HEK293 (cell line): ENCODE measurements around the gene KLK3.

Source experiments
- CTCF ChIA-PET: fragments of 350-600 bp; formaldehyde crosslinking; extraction: SDS; loops from one replicate; lab custom pipeline; 2021; ENCODE audit warnings: antibody characterized with exemption; lab: Yijun Ruan, JAX
- POLR2A ChIA-PET: fragments of 300-600 bp; formaldehyde crosslinking; extraction: SDS; loops from one replicate; lab custom pipeline; 2020; ENCODE audit warnings: antibody characterized with exemption, inconsistent platforms; lab: Yijun Ruan, JAX
- H3K27ac ChIP-seq: fragments of 200-500 bp; sonication (Bioruptor generic); 2 replicates; pipeline ENCODE4 v1.5.1; 2014; ENCODE audit warnings: low read depth, low read length, control low read depth, inconsistent platforms; ENCODE audit errors: extremely low read depth
- H3K36me3 ChIP-seq, 2 experiments: fragments of 200-500 bp in 1 of 2; sonication (Bioruptor generic) in 1 of 2; 1 replicate in 1 of 2; 2 replicates in 1 of 2; pipeline ENCODE4 v1.5.1; 2014 to 2017; ENCODE audit warnings: inconsistent platforms in 2 of 2, low read length in 2 of 2; ENCODE audit not compliant: control insufficient read depth in 2 of 2, insufficient read depth in 1 of 2
- H3K4me1 ChIP-seq: fragments of 200-500 bp; sonication (Bioruptor generic); 2 replicates; pipeline ENCODE4 v1.5.1; 2014; ENCODE audit warnings: mild to moderate bottlenecking, low read length, inconsistent platforms; ENCODE audit not compliant: control insufficient read depth, insufficient read depth
- H3K4me3 ChIP-seq: 2 replicates; pipeline ENCODE4 v1.5.1; 2011; ENCODE audit warnings: low read depth, mild to moderate bottlenecking, control low read depth, low read length, moderate library complexity
- H3K9me3 ChIP-seq: fragments of 200-500 bp; sonication (Bioruptor generic); 2 replicates; pipeline ENCODE4 v1.5.1; 2014; ENCODE audit warnings: low read depth, low read length, inconsistent platforms; ENCODE audit not compliant: control insufficient read depth, insufficient read depth
- IKZF3 ChIP-seq: fragments of 450-650 bp; IDR thresholded peaks from 2 replicates; pipeline ENCODE4 v1.5.0; 2018; ENCODE audit warnings: missing biosample characterization, mild to moderate bottlenecking, missing genetic modification characterization, moderate library complexity
- MEIS1 ChIP-seq: sonication (generic); formaldehyde crosslinking; IDR thresholded peaks from 2 replicates; pipeline ENCODE4 v1.8.1; 2022; ENCODE audit warnings: missing genetic modification reagents, mild to moderate bottlenecking, borderline replicate concordance
- SCRT1 ChIP-seq: fragments of 450-650 bp; formaldehyde crosslinking; IDR thresholded peaks from 2 replicates; pipeline ENCODE4 v1.5.1; 2016; ENCODE audit warnings: missing biosample characterization, missing genetic modification characterization, borderline replicate concordance
- SP7 ChIP-seq: fragments of 450-650 bp; formaldehyde crosslinking; IDR thresholded peaks from 2 replicates; pipeline ENCODE4 v1.5.1; 2016; ENCODE audit warnings: missing biosample characterization, missing genetic modification characterization
- WT1 ChIP-seq: fragments of 450-650 bp; formaldehyde crosslinking; IDR thresholded peaks from 2 replicates; pipeline ENCODE4 v1.5.1; 2016; ENCODE audit warnings: missing biosample characterization, missing genetic modification characterization
- ZNF121 ChIP-seq: fragments of 450-650 bp; formaldehyde crosslinking; IDR thresholded peaks from 2 replicates; pipeline ENCODE4 v1.5.1; 2016; ENCODE audit warnings: missing biosample characterization, missing genetic modification characterization
- ZNF146 ChIP-seq: fragments of 450-650 bp; formaldehyde crosslinking; IDR thresholded peaks from 2 replicates; pipeline ENCODE4 v1.5.1; 2016; ENCODE audit warnings: missing biosample characterization, missing genetic modification characterization
- ZNF155 ChIP-seq: fragments of 450-650 bp; formaldehyde crosslinking; IDR thresholded peaks from 2 replicates; pipeline ENCODE4 v1.5.1; 2016; ENCODE audit warnings: missing biosample characterization, missing genetic modification characterization
- ZNF248 ChIP-seq: fragments of 450-650 bp; formaldehyde crosslinking; IDR thresholded peaks from 2 replicates; pipeline ENCODE4 v1.5.1; 2017; ENCODE audit warnings: missing biosample characterization, missing genetic modification characterization
- ZNF280D ChIP-seq: fragments of 450-650 bp; formaldehyde crosslinking; IDR thresholded peaks from 2 replicates; pipeline ENCODE4 v1.5.1; 2016; ENCODE audit warnings: missing biosample characterization, missing genetic modification characterization
- ZNF404 ChIP-seq: fragments of 450-650 bp; formaldehyde crosslinking; IDR thresholded peaks from 2 replicates; pipeline ENCODE4 v1.5.1; 2017; ENCODE audit warnings: missing biosample characterization, missing genetic modification characterization
- ZNF768 ChIP-seq: fragments of 450-650 bp; formaldehyde crosslinking; IDR thresholded peaks from 2 replicates; pipeline ENCODE4 v1.5.1; 2018; ENCODE audit warnings: missing biosample characterization, mild to moderate bottlenecking, missing genetic modification characterization
- TF ChIP-seq, protein P1 (sequence below): fragments of 450-650 bp; formaldehyde crosslinking; IDR thresholded peaks from 2 replicates; pipeline ENCODE4 v1.5.1; 2017; ENCODE audit warnings: missing biosample characterization, missing genetic modification characterization
- TF ChIP-seq, protein P2 (sequence below): fragments of 450-650 bp; formaldehyde crosslinking; IDR thresholded peaks from 2 replicates; pipeline ENCODE4 v1.5.1; 2016; ENCODE audit warnings: missing biosample characterization, missing genetic modification characterization
- TF ChIP-seq, protein P3 (sequence below): fragments of 450-650 bp; formaldehyde crosslinking; IDR thresholded peaks from 2 replicates; pipeline ENCODE4; 2016; ENCODE audit warnings: missing biosample characterization, missing genetic modification characterization
- TF ChIP-seq, protein P4 (sequence below): fragments of 450-650 bp; IDR thresholded peaks from 2 replicates; pipeline ENCODE4 v1.5.1; 2018; ENCODE audit warnings: missing biosample characterization, missing genetic modification characterization
- TF ChIP-seq, protein P5 (sequence below): fragments of 450-650 bp; formaldehyde crosslinking; IDR thresholded peaks from 2 replicates; pipeline ENCODE4 v1.5.1; 2017; ENCODE audit warnings: missing biosample characterization, mild to moderate bottlenecking, missing genetic modification characterization, moderate library complexity

The KLK3 gene

GRCh38 chr19:50837300-50837699, 17.4 kb upstream of the KLK3 start (continued):
- TF ChIP-seq, protein P1, sequence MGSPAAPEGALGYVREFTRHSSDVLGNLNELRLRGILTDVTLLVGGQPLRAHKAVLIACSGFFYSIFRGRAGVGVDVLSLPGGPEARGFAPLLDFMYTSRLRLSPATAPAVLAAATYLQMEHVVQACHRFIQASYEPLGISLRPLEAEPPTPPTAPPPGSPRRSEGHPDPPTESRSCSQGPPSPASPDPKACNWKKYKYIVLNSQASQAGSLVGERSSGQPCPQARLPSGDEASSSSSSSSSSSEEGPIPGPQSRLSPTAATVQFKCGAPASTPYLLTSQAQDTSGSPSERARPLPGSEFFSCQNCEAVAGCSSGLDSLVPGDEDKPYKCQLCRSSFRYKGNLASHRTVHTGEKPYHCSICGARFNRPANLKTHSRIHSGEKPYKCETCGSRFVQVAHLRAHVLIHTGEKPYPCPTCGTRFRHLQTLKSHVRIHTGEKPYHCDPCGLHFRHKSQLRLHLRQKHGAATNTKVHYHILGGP: no peak

- no peak overlapping the region for H3K4me3 ChIP-seq
- H3K9me3 ChIP-seq: no peaks in the 10 kb centered on the region
- no peaks in the 10 kb centered on the region for H3K36me3 ChIP-seq
- H3K27ac ChIP-seq: no peak overlapping the region
- ChIA-PET CTCF (interaction anchor here (0.9 kb wide), 1 partner anchor 481 kb away, joined by 7 read pairs; no protein-coding TSS in a partner anchor), POLR2A (interaction anchor here (0.6 kb wide), 1 partner anchor 34 kb away, joined by 4 read pairs; no protein-coding TSS in a partner anchor)
- TF ChIP-seq, protein P2, sequence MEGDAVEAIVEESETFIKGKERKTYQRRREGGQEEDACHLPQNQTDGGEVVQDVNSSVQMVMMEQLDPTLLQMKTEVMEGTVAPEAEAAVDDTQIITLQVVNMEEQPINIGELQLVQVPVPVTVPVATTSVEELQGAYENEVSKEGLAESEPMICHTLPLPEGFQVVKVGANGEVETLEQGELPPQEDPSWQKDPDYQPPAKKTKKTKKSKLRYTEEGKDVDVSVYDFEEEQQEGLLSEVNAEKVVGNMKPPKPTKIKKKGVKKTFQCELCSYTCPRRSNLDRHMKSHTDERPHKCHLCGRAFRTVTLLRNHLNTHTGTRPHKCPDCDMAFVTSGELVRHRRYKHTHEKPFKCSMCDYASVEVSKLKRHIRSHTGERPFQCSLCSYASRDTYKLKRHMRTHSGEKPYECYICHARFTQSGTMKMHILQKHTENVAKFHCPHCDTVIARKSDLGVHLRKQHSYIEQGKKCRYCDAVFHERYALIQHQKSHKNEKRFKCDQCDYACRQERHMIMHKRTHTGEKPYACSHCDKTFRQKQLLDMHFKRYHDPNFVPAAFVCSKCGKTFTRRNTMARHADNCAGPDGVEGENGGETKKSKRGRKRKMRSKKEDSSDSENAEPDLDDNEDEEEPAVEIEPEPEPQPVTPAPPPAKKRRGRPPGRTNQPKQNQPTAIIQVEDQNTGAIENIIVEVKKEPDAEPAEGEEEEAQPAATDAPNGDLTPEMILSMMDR (tag by site-specific recombination): peak; percentile 47
- TF ChIP-seq IKZF3 (tag by site-specific recombination) (no peak), WT1 (tag by site-specific recombination) (no peak), ZNF155 (tag by site-specific recombination) (no peak)
- TF ChIP-seq, protein P3, sequence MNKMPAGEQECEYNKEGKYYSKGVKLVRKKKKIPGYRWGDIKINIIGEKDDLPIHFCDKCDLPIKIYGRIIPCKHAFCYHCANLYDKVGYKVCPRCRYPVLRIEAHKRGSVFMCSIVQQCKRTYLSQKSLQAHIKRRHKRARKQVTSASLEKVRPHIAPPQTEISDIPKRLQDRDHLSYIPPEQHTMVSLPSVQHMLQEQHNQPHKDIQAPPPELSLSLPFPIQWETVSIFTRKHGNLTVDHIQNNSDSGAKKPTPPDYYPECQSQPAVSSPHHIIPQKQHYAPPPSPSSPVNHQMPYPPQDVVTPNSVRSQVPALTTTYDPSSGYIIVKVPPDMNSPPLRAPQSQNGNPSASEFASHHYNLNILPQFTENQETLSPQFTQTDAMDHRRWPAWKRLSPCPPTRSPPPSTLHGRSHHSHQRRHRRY (tag by site-specific recombination): no peak
- no peaks in the 10 kb centered on the region; the same call in 1 of the 2 replicates for H3K4me1 ChIP-seq
These were observed 16.5 kb upstream of the KLK3 start for GRCh38 chr19:50838239-50838638.

DNA sequence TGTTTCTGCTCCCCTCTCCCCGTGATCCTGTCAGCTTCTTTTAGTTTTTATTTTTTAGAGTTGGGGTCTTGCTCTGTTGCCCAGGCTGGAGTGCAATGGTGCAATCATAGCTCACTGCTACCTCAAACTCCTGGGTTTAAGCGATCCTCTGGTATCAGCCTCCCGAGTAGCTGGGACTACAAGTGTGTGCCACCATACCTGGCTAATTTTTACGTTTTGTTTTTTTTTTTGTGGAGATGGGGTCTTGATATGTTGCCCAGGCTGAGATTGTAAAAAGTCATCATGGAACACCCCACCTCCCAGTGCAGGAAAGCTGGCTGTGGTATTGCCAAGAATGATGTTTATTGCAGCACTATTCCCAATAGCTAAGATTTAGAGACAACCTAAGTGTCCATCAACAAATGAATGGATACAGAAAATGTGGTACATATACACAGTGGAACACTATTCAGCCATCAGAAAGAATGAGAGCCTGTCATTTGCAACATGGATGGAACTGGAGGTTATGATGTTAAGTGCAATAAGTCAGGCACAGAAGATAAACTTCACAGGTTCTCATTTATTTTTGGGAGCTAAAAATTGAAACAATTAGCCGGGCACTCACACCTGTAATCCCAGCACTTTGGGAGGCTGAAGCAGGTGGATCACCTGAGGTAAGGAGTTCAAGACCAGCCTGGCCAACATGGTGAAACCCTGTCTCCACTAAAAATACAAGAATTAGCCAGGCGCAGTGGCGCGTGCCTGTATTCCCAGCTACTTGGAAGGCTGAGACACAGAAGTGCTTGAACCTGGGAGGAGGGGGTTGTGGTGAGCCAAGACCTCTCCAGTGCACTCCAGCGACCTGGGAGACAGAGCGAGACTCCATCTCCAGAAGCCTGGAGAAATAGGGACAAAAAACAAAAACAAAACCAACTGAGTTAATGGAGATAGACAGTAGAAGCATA, 14.7 kb upstream of the KLK3 start:
- CTCF ChIA-PET: interaction anchor here (0.6 to 1.9 kb wide), 5 partner anchors 24 to 163 kb away, joined by 3 to 6 read pairs (median 4); no protein-coding TSS in a partner anchor
- H3K4me1 ChIP-seq: peaks cover 15% of the 10 kb centered on the region
- no peak overlapping the region for H3K27ac ChIP-seq
- POLR2A ChIA-PET: no interaction called here
- TF ChIP-seq SCRT1 (tag by site-specific recombination) (no peak), ZNF121 (tag by site-specific recombination) (peak; percentile 97), ZNF404 (tag by site-specific recombination) (no peak), ZNF768 (tag by site-specific recombination) (no peak), ZNF248 (tag by site-specific recombination) (no peak), MEIS1 (no peak), ZNF146 (tag by site-specific recombination) (peak; percentile 48; the same call in 1 of the 2 replicates), ZNF280D (tag by site-specific recombination) (peak; percentile 59; the same call in 1 of the 2 replicates), SP7 (no peak)
- TF ChIP-seq, protein P4, sequence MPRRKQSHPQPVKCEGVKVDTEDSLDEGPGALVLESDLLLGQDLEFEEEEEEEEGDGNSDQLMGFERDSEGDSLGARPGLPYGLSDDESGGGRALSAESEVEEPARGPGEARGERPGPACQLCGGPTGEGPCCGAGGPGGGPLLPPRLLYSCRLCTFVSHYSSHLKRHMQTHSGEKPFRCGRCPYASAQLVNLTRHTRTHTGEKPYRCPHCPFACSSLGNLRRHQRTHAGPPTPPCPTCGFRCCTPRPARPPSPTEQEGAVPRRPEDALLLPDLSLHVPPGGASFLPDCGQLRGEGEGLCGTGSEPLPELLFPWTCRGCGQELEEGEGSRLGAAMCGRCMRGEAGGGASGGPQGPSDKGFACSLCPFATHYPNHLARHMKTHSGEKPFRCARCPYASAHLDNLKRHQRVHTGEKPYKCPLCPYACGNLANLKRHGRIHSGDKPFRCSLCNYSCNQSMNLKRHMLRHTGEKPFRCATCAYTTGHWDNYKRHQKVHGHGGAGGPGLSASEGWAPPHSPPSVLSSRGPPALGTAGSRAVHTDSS: no peak
- TF ChIP-seq, protein P2 (tag by site-specific recombination): no peak
- TF ChIP-seq, protein P5, sequence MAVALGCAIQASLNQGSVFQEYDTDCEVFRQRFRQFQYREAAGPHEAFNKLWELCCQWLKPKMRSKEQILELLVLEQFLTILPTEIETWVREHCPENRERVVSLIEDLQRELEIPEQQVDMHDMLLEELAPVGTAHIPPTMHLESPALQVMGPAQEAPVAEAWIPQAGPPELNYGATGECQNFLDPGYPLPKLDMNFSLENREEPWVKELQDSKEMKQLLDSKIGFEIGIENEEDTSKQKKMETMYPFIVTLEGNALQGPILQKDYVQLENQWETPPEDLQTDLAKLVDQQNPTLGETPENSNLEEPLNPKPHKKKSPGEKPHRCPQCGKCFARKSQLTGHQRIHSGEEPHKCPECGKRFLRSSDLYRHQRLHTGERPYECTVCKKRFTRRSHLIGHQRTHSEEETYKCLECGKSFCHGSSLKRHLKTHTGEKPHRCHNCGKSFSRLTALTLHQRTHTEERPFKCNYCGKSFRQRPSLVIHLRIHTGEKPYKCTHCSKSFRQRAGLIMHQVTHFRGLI (tag by site-specific recombination): no peak
- no peaks in the 10 kb centered on the region for H3K36me3 ChIP-seq
- no peaks in the 10 kb centered on the region for H3K9me3 ChIP-seq
- H3K4me3 ChIP-seq: no peak overlapping the region
